ENCODE measurements around the gene NSG1. TPM values are rescaled to one million over a fixed set of nuclear protein-coding genes. Genes with fewer than 3 reads are reported as not detected.
"Not testable (repeated sequence)": the region's sequence is repeated elsewhere in the genome, so short reads cannot be mapped to it uniquely, and the experiment has no call there.

NSG1 gene
- total RNA-seq (2014; rRNA removed; shearing (Covaris generic)): not detected in 2 replicates

- DNase-seq (ENCODE audit: low spot score): no peak
These were observed at the start of gene NSG1 for GRCh38 chr4:4386736-4387392. Gene NSG1 (plus strand): TSS chr4:4387102. CDS start chr4:4387630, 528 bp downstream.

GRCh38 chr4:4338210-4339001 is 48.5 kb upstream of the NSG1 start:
- no peak for DNase-seq (ENCODE audit: low spot score)

- DNase-seq (ENCODE audit: low spot score): no peak
These were observed 47.3 kb upstream of the NSG1 start for GRCh38 chr4:4339504-4340085.

GRCh38 chr4:4341861-4342650 is 44.8 kb upstream of the NSG1 start:
- DNase-seq (ENCODE audit: low spot score): no peak

GRCh38 chr4:4343038-4343437 is 43.9 kb upstream of the NSG1 start:
- DNase-seq (ENCODE audit: low spot score): no peak

GRCh38 chr4:4344915-4345527 is 41.9 kb upstream of the NSG1 start:
- DNase-seq (ENCODE audit: low spot score): no peak

- DNase-seq (ENCODE audit: low spot score): no peak
These were observed 39.3 kb upstream of the NSG1 start for GRCh38 chr4:4347585-4347984.

- not testable (repeated sequence) for DNase-seq (ENCODE audit: low spot score)
These were observed 38.3 kb upstream of the NSG1 start for GRCh38 chr4:4348585-4348984.

- no peak for DNase-seq (ENCODE audit: low spot score)
These were observed 37.0 kb upstream of the NSG1 start for GRCh38 chr4:4349867-4350266.

- DNase-seq (ENCODE audit: low spot score): no peak
These were observed 36.0 kb upstream of the NSG1 start for GRCh38 chr4:4350909-4351308.

GRCh38 chr4:4355302-4355701 is 31.6 kb upstream of the NSG1 start:
- DNase-seq (ENCODE audit: low spot score): no peak

- no peak for DNase-seq (ENCODE audit: low spot score)
These were observed 30.5 kb upstream of the NSG1 start for GRCh38 chr4:4356106-4357041.

- DNase-seq (ENCODE audit: low spot score): no peak
These were observed 28.6 kb upstream of the NSG1 start for GRCh38 chr4:4358093-4358854.

- no peak for DNase-seq (ENCODE audit: low spot score)
These were observed 25.0 kb upstream of the NSG1 start for GRCh38 chr4:4361883-4362282.

GRCh38 chr4:4362991-4363697 is 23.8 kb upstream of the NSG1 start:
- no peak for DNase-seq (ENCODE audit: low spot score)

GRCh38 chr4:4364061-4364460 is 22.8 kb upstream of the NSG1 start:
- DNase-seq (ENCODE audit: low spot score): no peak

- no peak for DNase-seq (ENCODE audit: low spot score)
These were observed 22.3 kb upstream of the NSG1 start for GRCh38 chr4:4364486-4365208.
